IgD-negative memory B cell (primary cell): ENCODE measurements around the gene CBL. TPM values are rescaled to one million over a fixed set of nuclear protein-coding genes. Genes with fewer than 3 reads are reported as not detected.
A peak's percentile ranks its signal among the peaks of the same experiment; 100 is the strongest.

ENCODE experiments used
- H3K27ac Mint-ChIP-seq, 3 donors: one replicate each; pipeline ENCODE4 v1.8.0; 2020 to 2022; ENCODE audit warnings: mild to moderate bottlenecking in 3 of 3, mixed read lengths in 3 of 3, moderate library complexity in 1 of 3
- H3K27me3 Mint-ChIP-seq: one replicate; pipeline ENCODE4 v1.8.0; 2021; ENCODE audit warnings: mixed read lengths
- H3K36me3 Mint-ChIP-seq: one replicate; pipeline ENCODE4 v1.8.0; 2020; ENCODE audit warnings: mild to moderate bottlenecking, mixed read lengths
- H3K4me1 Mint-ChIP-seq, 3 donors: one replicate each; pipeline ENCODE4 v1.8.0; 2020 to 2022; ENCODE audit warnings: mixed read lengths in 3 of 3, mild to moderate bottlenecking in 1 of 3
- H3K4me3 Mint-ChIP-seq, 4 donors: one replicate each; pipeline ENCODE4 v1.8.0; 2020 to 2022; ENCODE audit warnings: mild to moderate bottlenecking in 4 of 4, mixed read lengths in 4 of 4, moderate library complexity in 3 of 4
- H3K9me3 Mint-ChIP-seq, 3 donors: one replicate each; pipeline ENCODE4 v1.8.0; 2020 to 2021; ENCODE audit warnings: mixed read lengths in 3 of 3, mild to moderate bottlenecking in 1 of 3
- polyA plus RNA-seq: library from polyadenylated mRNA; unstranded; fragments of 300-500 nt; fragmentation: Illumina TruSeq; gene quantifications from one replicate; pipeline ENCODE4 v1.2.3, GENCODE V29; 2021

CBL gene
- polyA plus RNA-seq, 1 donor from 2014 or later, result 10.0 TPM

- no peaks in the 10 kb centered on the region for H3K4me1 Mint-ChIP-seq
- H3K4me3 Mint-ChIP-seq, result no peak overlapping the region
- no peaks in the 10 kb centered on the region for H3K36me3 Mint-ChIP-seq
- peaks cover 25% of the 10 kb centered on the region for H3K27me3 Mint-ChIP-seq
- H3K9me3 Mint-ChIP-seq, result peaks cover 0 to 3% (median 0%) of the 10 kb centered on the region in 3 donors
- no peak overlapping the region for H3K27ac Mint-ChIP-seq
Measured at GRCh38 chr11:119350302-119350701, 144.2 kb downstream of the CBL start.

GRCh38 chr11:119351232-119351631 is 145.1 kb downstream of the CBL start:
- H3K4me1 Mint-ChIP-seq, result no peaks in the 10 kb centered on the region
- H3K36me3 Mint-ChIP-seq, result no peaks in the 10 kb centered on the region
- H3K9me3 Mint-ChIP-seq, result peaks cover 0 to 3% (median 0%) of the 10 kb centered on the region in 3 donors
- peaks cover 27% of the 10 kb centered on the region for H3K27me3 Mint-ChIP-seq
- no peak overlapping the region for H3K4me3 Mint-ChIP-seq
- no peak overlapping the region for H3K27ac Mint-ChIP-seq

- peaks cover 0 to 5% (median 3%) of the 10 kb centered on the region in 3 donors for H3K4me1 Mint-ChIP-seq
- peak overlapping the region in 1 of 3 donors; percentile 2 for H3K27ac Mint-ChIP-seq
- H3K9me3 Mint-ChIP-seq, result peaks cover 0 to under 1% (median 0%) of the 10 kb centered on the region in 3 donors
- peaks cover 29% of the 10 kb centered on the region for H3K27me3 Mint-ChIP-seq
- no peak overlapping the region for H3K4me3 Mint-ChIP-seq
- no peaks in the 10 kb centered on the region for H3K36me3 Mint-ChIP-seq
Measured at GRCh38 chr11:119352857-119353260, 146.7 kb downstream of the CBL start.

- Mint-ChIP-seq H3K27ac (no peak overlapping the region), H3K4me1 (peaks cover 0 to 5% (median 4%) of the 10 kb centered on the region in 3 donors), H3K4me3 (peak overlapping the region in 3 of 4 donors; percentile 70 to 91 (median 79)), H3K9me3 (no peaks in the 10 kb centered on the region), H3K27me3 (peaks cover 32% of the 10 kb centered on the region), H3K36me3 (no peaks in the 10 kb centered on the region)
Measured at GRCh38 chr11:119355091-119355843, 149.1 kb downstream of the CBL start.

GRCh38 chr11:119356349-119357031 is 150.4 kb downstream of the CBL start:
- Mint-ChIP-seq H3K9me3 (no peaks in the 10 kb centered on the region), H3K27ac (no peak overlapping the region), H3K36me3 (no peaks in the 10 kb centered on the region), H3K4me3 (peak overlapping the region; percentile 79 to 98 (median 87)), H3K4me1 (peaks cover 0 to 5% (median 4%) of the 10 kb centered on the region in 3 donors), H3K27me3 (peaks cover 29% of the 10 kb centered on the region)

GRCh38 chr11:119357074-119357473 is 150.9 kb downstream of the CBL start:
- H3K9me3 Mint-ChIP-seq, result no peaks in the 10 kb centered on the region
- no peaks in the 10 kb centered on the region for H3K36me3 Mint-ChIP-seq
- peaks cover 31% of the 10 kb centered on the region for H3K27me3 Mint-ChIP-seq
- H3K4me1 Mint-ChIP-seq, result peaks cover 2 to 5% (median 4%) of the 10 kb centered on the region in 3 donors
- H3K4me3 Mint-ChIP-seq, result peak overlapping the region; percentile 50 to 79 (median 56)
- peak overlapping the region in 1 of 3 donors; percentile 31 for H3K27ac Mint-ChIP-seq

Other genes starting within 250 kb of the CBL start
- gene FOXR1, start 234.6 kb upstream of the CBL start, polyA plus RNA-seq, result not detected
- gene CENATAC, start 208.2 kb upstream of the CBL start, polyA plus RNA-seq, result 11.2 TPM
- gene RPS25, start 188.0 kb upstream of the CBL start, polyA plus RNA-seq, result 4,856 TPM
- gene TRAPPC4, start 187.6 kb upstream of the CBL start, polyA plus RNA-seq, result 81.5 TPM
- gene SLC37A4, start 175.5 kb upstream of the CBL start, polyA plus RNA-seq, result 10.9 TPM
- 16.4 TPM for gene HYOU1, start 149.1 kb upstream of the CBL start, polyA plus RNA-seq
- 52.6 TPM for gene VPS11, start 138.5 kb upstream of the CBL start, polyA plus RNA-seq
- gene HMBS, start 121.5 kb upstream of the CBL start, polyA plus RNA-seq, result 24.8 TPM
- gene DPAGT1, start 104.5 kb upstream of the CBL start, polyA plus RNA-seq, result 34.7 TPM
- 5.6 TPM for gene C2CD2L, start 99.0 kb upstream of the CBL start, polyA plus RNA-seq
- gene HINFP, start 84.8 kb upstream of the CBL start, polyA plus RNA-seq, result 12.9 TPM
- not detected for gene ABCG4, start 57.3 kb upstream of the CBL start, polyA plus RNA-seq
- gene NLRX1, start 37.6 kb upstream of the CBL start, polyA plus RNA-seq, result 5.6 TPM
- not detected for gene NHERF4, start 20.9 kb upstream of the CBL start, polyA plus RNA-seq
- gene MCAM, start 110.8 kb downstream of the CBL start, polyA plus RNA-seq, result 1.3 TPM
- 41.1 TPM for gene RNF26, start 128.2 kb downstream of the CBL start, polyA plus RNA-seq
- gene C1QTNF5, start 134.5 kb downstream of the CBL start, polyA plus RNA-seq, result not detected
- gene MFRP, start 140.4 kb downstream of the CBL start, polyA plus RNA-seq, result not detected
- gene USP2, start 175.4 kb downstream of the CBL start, polyA plus RNA-seq, result not detected
- gene THY1, start 216.8 kb downstream of the CBL start, polyA plus RNA-seq, result not detected